ENCODE data around the gene DHCR24.

The DHCR24 gene

GRCh38 chr1:54844564-54844963 lies 42.4 kb downstream of the DHCR24 start:
- no peak overlapping the region for H3K9ac ChIP-seq (ENCODE audit: low read length)
- no peaks in the 10 kb centered on the region for H3K9me3 ChIP-seq (ENCODE audit: low read length)
- no peaks in the 10 kb centered on the region for H3K9me2 ChIP-seq (ENCODE audit: low read depth, low read length)
- no peak overlapping the region for H3K4me2 ChIP-seq (ENCODE audit: low read length)
- no peak overlapping the region for H2AFZ ChIP-seq (ENCODE audit: low read length)
- TF ChIP-seq, protein P1, sequence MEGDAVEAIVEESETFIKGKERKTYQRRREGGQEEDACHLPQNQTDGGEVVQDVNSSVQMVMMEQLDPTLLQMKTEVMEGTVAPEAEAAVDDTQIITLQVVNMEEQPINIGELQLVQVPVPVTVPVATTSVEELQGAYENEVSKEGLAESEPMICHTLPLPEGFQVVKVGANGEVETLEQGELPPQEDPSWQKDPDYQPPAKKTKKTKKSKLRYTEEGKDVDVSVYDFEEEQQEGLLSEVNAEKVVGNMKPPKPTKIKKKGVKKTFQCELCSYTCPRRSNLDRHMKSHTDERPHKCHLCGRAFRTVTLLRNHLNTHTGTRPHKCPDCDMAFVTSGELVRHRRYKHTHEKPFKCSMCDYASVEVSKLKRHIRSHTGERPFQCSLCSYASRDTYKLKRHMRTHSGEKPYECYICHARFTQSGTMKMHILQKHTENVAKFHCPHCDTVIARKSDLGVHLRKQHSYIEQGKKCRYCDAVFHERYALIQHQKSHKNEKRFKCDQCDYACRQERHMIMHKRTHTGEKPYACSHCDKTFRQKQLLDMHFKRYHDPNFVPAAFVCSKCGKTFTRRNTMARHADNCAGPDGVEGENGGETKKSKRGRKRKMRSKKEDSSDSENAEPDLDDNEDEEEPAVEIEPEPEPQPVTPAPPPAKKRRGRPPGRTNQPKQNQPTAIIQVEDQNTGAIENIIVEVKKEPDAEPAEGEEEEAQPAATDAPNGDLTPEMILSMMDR (IDR thresholded peaks at IDR 0.05; ENCODE audit: low read length) = no peak
- no peak for TF ChIP-seq EZH2 (IDR thresholded peaks at IDR 0.05; ENCODE audit: borderline replicate concordance, low read length)
- no peaks in the 10 kb centered on the region for H4K20me1 ChIP-seq (ENCODE audit: insufficient read depth, low read length)
- H3K27me3 ChIP-seq (ENCODE audit: insufficient read depth, low read length) = no peaks in the 10 kb centered on the region
- H3K4me1 ChIP-seq (ENCODE audit: insufficient read depth, low read length, severe bottlenecking) = no peaks in the 10 kb centered on the region
- H3K27ac ChIP-seq (ENCODE audit: low read depth, low read length, poor library complexity, severe bottlenecking) = no peak overlapping the region
- peaks cover 27% of the 10 kb centered on the region for H3K36me3 ChIP-seq (ENCODE audit: insufficient read depth, low read length)
- no peaks in the 10 kb centered on the region for H3K79me2 ChIP-seq (ENCODE audit: insufficient read depth, low read length)
- no peaks in the 10 kb centered on the region for H3F3A ChIP-seq (ENCODE audit: insufficient read depth, low read length)
- no peak overlapping the region for H3K4me3 ChIP-seq (ENCODE audit: low read depth, low read length, poor library complexity, severe bottlenecking)

- no peak overlapping the region for H3K27ac ChIP-seq (ENCODE audit: low read depth, low read length, poor library complexity, severe bottlenecking)
- TF ChIP-seq, protein P1 (IDR thresholded peaks at IDR 0.05; ENCODE audit: low read length) = no peak
- no peak for TF ChIP-seq EZH2 (IDR thresholded peaks at IDR 0.05; ENCODE audit: borderline replicate concordance, low read length)
- no peaks in the 10 kb centered on the region for H4K20me1 ChIP-seq (ENCODE audit: insufficient read depth, low read length)
- H3K27me3 ChIP-seq (ENCODE audit: insufficient read depth, low read length) = no peaks in the 10 kb centered on the region
- no peak overlapping the region for H3K4me3 ChIP-seq (ENCODE audit: low read depth, low read length, poor library complexity, severe bottlenecking)
- no peak overlapping the region for H3K9ac ChIP-seq (ENCODE audit: low read length)
- H3F3A ChIP-seq (ENCODE audit: insufficient read depth, low read length) = no peaks in the 10 kb centered on the region
- H3K79me2 ChIP-seq (ENCODE audit: insufficient read depth, low read length) = no peaks in the 10 kb centered on the region
- H3K9me3 ChIP-seq (ENCODE audit: low read length) = no peaks in the 10 kb centered on the region
- no peak overlapping the region for H3K4me2 ChIP-seq (ENCODE audit: low read length)
- H3K36me3 ChIP-seq (ENCODE audit: insufficient read depth, low read length) = peaks cover 16% of the 10 kb centered on the region
- no peaks in the 10 kb centered on the region for H3K4me1 ChIP-seq (ENCODE audit: insufficient read depth, low read length, severe bottlenecking)
- H3K9me2 ChIP-seq (ENCODE audit: low read depth, low read length) = no peaks in the 10 kb centered on the region
- no peak overlapping the region for H2AFZ ChIP-seq (ENCODE audit: low read length)
Measured at GRCh38 chr1:54843449-54843848, 43.5 kb downstream of the DHCR24 start.

DNA sequence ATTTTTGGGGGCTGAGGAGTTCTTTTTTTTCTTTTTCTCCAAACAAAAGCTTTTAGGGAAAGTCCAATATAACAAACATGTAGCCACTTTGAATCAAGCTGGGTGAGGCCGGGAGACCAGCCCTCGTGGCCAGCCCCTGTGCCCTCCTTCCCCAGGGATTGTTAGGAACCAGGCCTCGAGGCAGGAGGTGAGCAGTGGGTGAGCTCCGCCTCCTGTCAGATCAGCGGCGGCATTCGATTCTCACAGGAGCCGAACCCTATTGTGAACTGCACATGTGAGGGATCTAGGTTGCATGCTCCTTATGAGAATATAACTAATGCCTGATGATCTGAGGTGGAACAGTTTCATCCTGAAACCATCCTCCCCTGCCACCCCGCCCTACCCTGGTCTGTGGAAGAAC lies 44.0 kb downstream of the DHCR24 start:
- Histone ChIP-seq H3K9me2 (ENCODE audit: low read depth, low read length) (no peaks in the 10 kb centered on the region), H4K20me1 (ENCODE audit: insufficient read depth, low read length) (no peaks in the 10 kb centered on the region), H3K36me3 (ENCODE audit: insufficient read depth, low read length) (peaks cover 11% of the 10 kb centered on the region), H3K4me2 (ENCODE audit: low read length) (no peak overlapping the region), H3K79me2 (ENCODE audit: insufficient read depth, low read length) (no peaks in the 10 kb centered on the region), H3F3A (ENCODE audit: insufficient read depth, low read length) (no peaks in the 10 kb centered on the region), H3K9me3 (ENCODE audit: low read length) (no peaks in the 10 kb centered on the region), H3K27ac (ENCODE audit: low read depth, low read length, poor library complexity, severe bottlenecking) (no peak overlapping the region), H3K4me3 (ENCODE audit: low read depth, low read length, poor library complexity, severe bottlenecking) (no peak overlapping the region), H2AFZ (ENCODE audit: low read length) (no peak overlapping the region), H3K27me3 (ENCODE audit: insufficient read depth, low read length) (no peaks in the 10 kb centered on the region), H3K4me1 (ENCODE audit: insufficient read depth, low read length, severe bottlenecking) (no peaks in the 10 kb centered on the region), H3K9ac (ENCODE audit: low read length) (no peak overlapping the region)
- TF ChIP-seq, protein P1 (IDR thresholded peaks at IDR 0.05; ENCODE audit: low read length) = no peak
- TF ChIP-seq EZH2 (IDR thresholded peaks at IDR 0.05; ENCODE audit: borderline replicate concordance, low read length) = no peak
